Activated CD4-positive, alpha-beta T cell treated with anti-CD3 and anti-CD28 coated beads for 4 hours (primary cell): ENCODE measurements around the gene SH3GL3.

Experiments
- DNase-seq, 2 donors: peaks; one replicate each; pipeline ENCODE4 v3.0.0-alpha.2; 2020

The SH3GL3 gene

GRCh38 chr15:83446904-83447709 lies at the start of gene SH3GL3:
SH3GL3 (plus strand) TSS chr15:83447341; CDS start chr15:83447534, 193 bp downstream.
- DNase-seq = peak; percentile 12 to 19

GRCh38 chr15:83398626-83399025 lies 48.5 kb upstream of the SH3GL3 start:
- no peak for DNase-seq

- no peak for DNase-seq
Measured at GRCh38 chr15:83404121-83404520, 43.0 kb upstream of the SH3GL3 start.

- DNase-seq = no peak
Measured at GRCh38 chr15:83410532-83410931, 36.6 kb upstream of the SH3GL3 start.

GRCh38 chr15:83413054-83413719 lies 34.0 kb upstream of the SH3GL3 start:
- DNase-seq = no peak

GRCh38 chr15:83422081-83422480 lies 25.1 kb upstream of the SH3GL3 start:
- no peak for DNase-seq

- no peak for DNase-seq
Measured at GRCh38 chr15:83422541-83422940, 24.6 kb upstream of the SH3GL3 start.

GRCh38 chr15:83424101-83424500 lies 23.0 kb upstream of the SH3GL3 start:
- no peak for DNase-seq

GRCh38 chr15:83430441-83430840 lies 16.7 kb upstream of the SH3GL3 start:
- no peak for DNase-seq

- no peak for DNase-seq
Measured at GRCh38 chr15:83431521-83431920, 15.6 kb upstream of the SH3GL3 start.

- no peak for DNase-seq
Measured at GRCh38 chr15:83435202-83435601, 11.9 kb upstream of the SH3GL3 start.

GRCh38 chr15:83435782-83436181 lies 11.4 kb upstream of the SH3GL3 start:
- no peak for DNase-seq

GRCh38 chr15:83436513-83437158 lies 10.5 kb upstream of the SH3GL3 start:
- no peak for DNase-seq

GRCh38 chr15:83443076-83443847 lies 3.9 kb upstream of the SH3GL3 start:
- DNase-seq = no peak

GRCh38 chr15:83444936-83445335 lies 2.2 kb upstream of the SH3GL3 start:
- no peak for DNase-seq

GRCh38 chr15:83445643-83446042 lies 1.5 kb upstream of the SH3GL3 start:
- DNase-seq = no peak

GRCh38 chr15:83446417-83446816 lies 724 bp upstream of the SH3GL3 start:
- no peak for DNase-seq

- DNase-seq = no peak
Measured at GRCh38 chr15:83449250-83449671, 2.1 kb downstream of the SH3GL3 start.

- no peak for DNase-seq
Measured at GRCh38 chr15:83449937-83450506, 2.9 kb downstream of the SH3GL3 start.

- no peak for DNase-seq
Measured at GRCh38 chr15:83457149-83457548, 10.0 kb downstream of the SH3GL3 start.

- no peak for DNase-seq
Measured at GRCh38 chr15:83458381-83458780, 11.2 kb downstream of the SH3GL3 start.

- no peak for DNase-seq
Measured at GRCh38 chr15:83462026-83462425, 14.9 kb downstream of the SH3GL3 start.

- DNase-seq = no peak
Measured at GRCh38 chr15:83462953-83463433, 15.9 kb downstream of the SH3GL3 start.
